Aorta (tissue), 5 donors: ENCODE measurements around the gene BACH2. TPM values are rescaled to one million over a fixed set of nuclear protein-coding genes. Genes with fewer than 3 reads are reported as not detected.

Source experiments
- ATAC-seq: fragments of 200-7000 bp; cut with Tn5 transposase; one replicate; pipeline ENCODE4 v1.9.1; 2022; ENCODE audit warnings: moderate library complexity; ENCODE audit not compliant: low FRiP score
- DNase-seq, 2 donors: peaks; one replicate each; pipeline ENCODE4 v3.0.0-alpha.2; 2020
- H3K27ac ChIP-seq, 2 donors: one replicate each; pipeline ENCODE4 v1.5.1; 2013; ENCODE audit warnings: low read length in 2 of 2, mild to moderate bottlenecking in 2 of 2, moderate library complexity in 2 of 2, control low read depth in 1 of 2, inconsistent platforms in 1 of 2, low read depth in 1 of 2
- H3K27me3 ChIP-seq, 2 donors: one replicate each; pipeline ENCODE4 v1.6.1; 2013; ENCODE audit warnings: control low read depth in 1 of 2, low read length in 1 of 2, mild to moderate bottlenecking in 1 of 2, moderate library complexity in 1 of 2; ENCODE audit not compliant: insufficient read depth in 2 of 2, control insufficient read depth in 1 of 2
- H3K36me3 ChIP-seq, 2 donors: one replicate each; pipeline ENCODE4 v1.6.1; 2013; ENCODE audit warnings: control low read depth in 1 of 2, low read length in 1 of 2, mild to moderate bottlenecking in 1 of 2; ENCODE audit not compliant: insufficient read depth in 2 of 2, control insufficient read depth in 1 of 2
- H3K4me1 ChIP-seq, 2 donors: one replicate each; pipeline ENCODE4 v1.6.1; 2013; ENCODE audit warnings: low read length in 2 of 2, control low read depth in 1 of 2, mild to moderate bottlenecking in 1 of 2, moderate library complexity in 1 of 2; ENCODE audit not compliant: insufficient read depth in 2 of 2, control insufficient read depth in 1 of 2
- H3K4me3 ChIP-seq, 2 donors: one replicate each; pipeline ENCODE4 v1.5.1; 2013; ENCODE audit warnings: low read length in 2 of 2, control low read depth in 1 of 2, mild to moderate bottlenecking in 1 of 2
- H3K9me3 ChIP-seq: one replicate; pipeline ENCODE4 v1.6.1; 2013; ENCODE audit warnings: mild to moderate bottlenecking, low read length; ENCODE audit not compliant: control insufficient read depth
- WGBS, 2 donors: extraction: QIAGEN DNeasy Blood & Tissue Kit; methylation state at CpG; one replicate each; pipeline ENCODE4 v1.1.7; 2013; 5-methylcytosine and 5-hydroxymethylcytosine counted together
- intact Hi-C, 2 donors: fragments of 100-400 bp; cut with DNase I; formaldehyde crosslinking; loops; one replicate each; pipeline versions ENCODE4 v1.14.2 to v1.15.0; 2022
- polyA plus RNA-seq, 2 donors: library from polyadenylated mRNA; stranded (reverse); fragments of 200-250 nt; gene quantifications; one replicate each; pipeline ENCODE4 v1.2.3, GENCODE V29; 2013
- total RNA-seq, 2 donors: library from RNA; stranded (reverse); fragmentation: NEBNext Ultra II Directional; extraction: Animal tissue kit (Norgen Biotek cat#: 25700); gene quantifications; one replicate each; pipeline ENCODE4 v1.2.1, GENCODE V29; 2021
- donor health status: healthy with polysubstance abuse.
- donor health status: Bipolar disorder and iron deficiency.
- donor health status: DM: no; HTN: no; CAD: no.
- donor health status: DM: no; HTN: no; CAD: no.
- donor health status: DM: yes; HTN: yes; CAD: no.

Gene BACH2
- total and polyA plus RNA-seq, 4 donors, result 0.36 to 22.2 (median 6.1) TPM

DNA sequence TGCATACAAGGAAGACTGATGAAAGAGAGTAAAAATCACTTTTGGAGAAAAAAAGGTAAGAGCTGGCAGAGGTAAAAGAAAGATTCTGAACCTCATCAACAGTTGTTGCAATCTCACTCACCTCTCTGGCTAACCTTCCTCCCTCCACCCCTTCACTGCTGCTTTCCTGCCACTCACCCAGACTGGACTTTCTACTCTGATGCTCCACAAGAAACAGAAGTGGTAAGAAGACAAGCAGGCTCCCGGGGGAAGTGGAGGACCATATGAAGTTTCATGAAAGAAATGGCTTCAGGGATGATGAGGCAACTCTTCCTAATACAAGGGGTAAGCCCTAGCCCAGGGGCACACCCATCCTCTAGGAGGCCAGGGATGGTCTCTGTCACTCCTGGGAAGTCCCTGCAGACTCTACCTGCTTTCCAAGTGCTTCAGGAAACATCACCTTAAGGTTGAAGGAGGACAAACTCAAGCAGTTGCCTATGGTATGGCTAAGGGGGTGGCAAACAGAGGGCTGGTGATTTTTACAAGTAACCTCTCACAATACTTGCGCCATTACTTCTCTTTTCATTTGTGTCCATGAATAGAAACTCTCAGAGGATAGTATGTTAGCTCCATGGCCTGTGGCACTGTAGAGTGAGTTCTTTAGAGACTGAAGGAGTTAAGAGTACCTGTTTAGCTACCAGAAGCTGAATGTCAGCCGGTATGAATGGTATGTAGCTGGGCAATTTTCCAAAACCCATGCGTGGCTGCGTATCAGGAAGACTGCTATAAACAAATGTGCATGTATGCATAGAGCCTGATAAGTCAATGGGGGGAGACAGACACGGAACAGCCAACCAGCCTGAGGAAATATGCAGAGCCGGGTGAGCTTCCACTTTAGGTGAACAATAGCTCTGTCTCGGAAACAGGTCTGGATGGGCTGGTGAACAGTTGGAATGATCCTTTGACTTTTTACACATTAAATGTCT is 112.0 kb downstream of the BACH2 start:
- no peak for DNase-seq
- H3K9me3 ChIP-seq, result no peaks in the 10 kb centered on the region
- H3K27ac ChIP-seq, result no peak overlapping the region
- WGBS, 2 donors, result 58 to 62% methylated on average over 8 of the region's 8 CpGs
- no peak for ATAC-seq
- H3K4me3 ChIP-seq, result no peak overlapping the region
- H3K4me1 ChIP-seq, result peaks cover 0 to 13% of the 10 kb centered on the region in 2 donors
- intact Hi-C loops, result no loop called here
- H3K27me3 ChIP-seq, result no peaks in the 10 kb centered on the region
- H3K36me3 ChIP-seq, result no peaks in the 10 kb centered on the region

DNA sequence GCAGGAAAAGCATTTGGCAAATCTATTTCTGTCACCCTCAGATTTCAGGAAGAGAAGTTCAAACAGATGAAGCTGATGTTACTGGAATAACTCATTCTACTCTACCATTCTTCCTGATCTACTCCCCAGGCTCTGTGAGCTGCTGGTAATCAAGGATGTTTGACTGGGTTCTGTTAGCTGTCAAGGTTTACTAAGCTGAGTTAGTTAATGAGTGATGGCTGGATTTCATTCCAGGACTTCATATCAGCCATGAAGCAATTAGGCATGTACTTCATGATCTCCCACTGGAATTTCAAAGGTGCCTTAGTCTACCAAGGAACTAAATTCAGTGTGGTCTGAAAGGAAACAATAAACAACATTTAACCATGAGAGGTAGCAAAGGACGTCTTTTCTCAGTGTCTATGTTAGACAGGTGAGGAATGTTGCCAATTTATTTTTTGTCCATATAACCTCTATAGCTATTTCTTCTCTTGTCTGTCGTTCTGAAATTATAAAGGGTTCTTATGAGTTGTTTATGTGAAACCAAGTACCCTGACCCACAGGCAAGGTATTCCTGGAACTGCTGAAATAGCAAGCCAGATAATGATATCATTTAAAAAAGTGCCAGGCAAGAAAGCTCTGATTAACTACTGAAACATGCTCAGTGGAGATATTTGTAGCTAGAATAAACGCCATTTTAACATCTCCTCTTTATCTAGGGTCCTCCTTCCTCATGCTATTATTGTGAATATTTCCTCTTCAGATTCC is 112.9 kb downstream of the BACH2 start:
- Histone ChIP-seq H3K36me3 (no peaks in the 10 kb centered on the region), H3K27me3 (no peaks in the 10 kb centered on the region), H3K27ac (no peak overlapping the region), H3K4me1 (peaks cover under 1 to 13% of the 10 kb centered on the region in 2 donors), H3K9me3 (no peaks in the 10 kb centered on the region), H3K4me3 (no peak overlapping the region)
- intact Hi-C loops, result no loop called here
- 20 to 24% methylated on average over 3 of the region's 3 CpGs for WGBS, 2 donors
- DNase-seq (no peak), ATAC-seq (no peak)

DNA sequence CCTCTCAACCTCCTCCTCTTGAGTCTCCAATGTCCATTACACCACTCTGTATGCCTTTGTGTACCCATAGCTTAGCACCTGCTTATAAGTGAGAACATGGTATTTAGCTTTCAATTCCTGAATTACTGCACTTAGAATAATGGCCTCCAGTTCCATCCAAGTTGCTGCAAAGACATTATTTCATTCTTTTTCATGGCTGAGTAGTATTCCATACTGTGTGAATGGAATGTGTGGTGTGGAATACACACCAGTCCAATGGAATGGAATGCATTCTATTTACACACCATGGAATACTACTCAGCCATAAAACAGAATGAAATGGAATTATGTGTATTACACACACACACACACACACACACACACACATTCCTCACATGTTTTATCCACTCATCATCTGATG is 116.1 kb downstream of the BACH2 start:
- ATAC-seq (no peak), DNase-seq (no peak)
- H3K4me1 ChIP-seq, result peaks cover 9 to 11% of the 10 kb centered on the region in 2 donors

DNA sequence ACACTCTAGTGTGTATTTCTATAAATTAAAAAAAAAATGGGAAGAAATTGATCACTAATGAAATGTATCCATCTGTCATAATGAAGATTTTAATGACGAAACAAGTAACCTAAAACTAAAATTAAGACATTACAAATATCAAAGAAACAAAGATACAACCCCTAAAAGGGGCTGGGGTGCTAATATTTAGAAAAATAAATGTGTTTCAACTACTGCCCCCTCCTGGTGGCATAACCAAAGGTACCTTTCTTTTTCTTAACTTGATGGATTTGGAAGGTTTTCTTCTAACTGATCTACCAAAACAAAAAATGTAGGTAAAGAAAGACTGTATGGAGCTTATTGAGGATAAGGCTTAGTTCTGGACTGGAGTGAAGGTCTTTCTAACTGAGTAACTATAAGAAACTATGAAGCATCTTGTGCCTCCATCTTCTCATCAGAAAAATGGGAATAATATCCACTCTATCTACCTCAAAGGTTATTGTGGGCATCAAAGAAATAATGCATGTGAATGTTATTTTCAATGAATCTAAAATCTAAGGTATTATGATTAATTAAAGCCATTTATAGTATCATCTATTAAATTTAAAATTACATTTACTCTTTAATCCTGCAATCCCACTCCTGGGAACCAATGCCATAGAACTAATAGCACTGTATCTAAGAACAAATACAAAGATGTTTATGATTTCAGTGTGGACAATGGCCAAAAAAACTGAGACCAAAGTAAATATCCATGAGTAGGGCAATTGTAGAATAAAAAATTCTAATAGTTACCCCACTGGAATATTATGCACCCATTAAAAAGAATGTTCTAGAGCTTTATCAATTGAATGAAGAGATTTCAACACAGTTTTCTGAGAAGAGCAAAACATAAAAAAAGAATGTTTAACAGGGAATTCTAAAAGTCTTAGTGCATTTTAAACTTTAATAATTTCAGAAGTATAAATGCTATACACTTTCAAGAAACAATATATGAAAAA is 117.2 kb downstream of the BACH2 start:
- H3K9me3 ChIP-seq, result no peaks in the 10 kb centered on the region
- no peak overlapping the region for H3K4me3 ChIP-seq
- no peak overlapping the region for H3K27ac ChIP-seq
- DNase-seq (no peak), ATAC-seq (no peak)
- 97 to 98% methylated on average over 1 of the region's 1 CpG for WGBS, 2 donors
- intact Hi-C loops, result loop anchor here (5.0 to 10.0 kb wide), 3 partner anchors 38 to 175 kb away; no protein-coding TSS in a partner anchor
- H3K27me3 ChIP-seq, result no peaks in the 10 kb centered on the region
- H3K36me3 ChIP-seq, result no peaks in the 10 kb centered on the region
- peaks cover 9% of the 10 kb centered on the region in 2 donors for H3K4me1 ChIP-seq

More for the DNA sequence above, 116.1 kb downstream of the BACH2 start:
- H3K27ac ChIP-seq, result no peak overlapping the region
- no peaks in the 10 kb centered on the region for H3K9me3 ChIP-seq
- intact Hi-C loops, result no loop called here
- no peaks in the 10 kb centered on the region for H3K36me3 ChIP-seq
- no peaks in the 10 kb centered on the region for H3K27me3 ChIP-seq
- H3K4me3 ChIP-seq, result no peak overlapping the region

DNA sequence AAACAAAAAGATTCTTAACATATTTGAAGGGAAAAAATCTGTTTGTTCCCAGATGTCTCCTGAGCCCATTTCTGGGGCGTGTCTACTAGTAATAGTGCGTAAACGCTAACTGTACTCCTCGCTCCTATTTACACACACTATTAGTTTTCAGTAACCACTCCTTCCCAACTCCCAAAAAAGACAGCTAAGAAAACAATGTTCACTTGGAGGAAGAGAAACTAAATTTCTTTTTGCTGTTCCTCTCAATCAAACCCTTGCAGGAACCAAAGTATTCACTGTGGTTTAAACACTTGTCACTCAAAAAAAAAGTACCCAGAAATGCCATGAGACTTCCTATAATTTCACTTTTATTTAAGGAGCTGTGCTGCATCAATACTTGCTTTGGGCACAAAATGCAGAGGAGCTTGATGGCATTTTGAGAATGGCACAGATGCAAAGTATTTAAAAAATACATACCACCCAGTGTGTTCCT is 118.2 kb downstream of the BACH2 start:
- H3K4me3 ChIP-seq, result peak overlapping the region in 1 of 2 donors; percentile 11

DNA sequence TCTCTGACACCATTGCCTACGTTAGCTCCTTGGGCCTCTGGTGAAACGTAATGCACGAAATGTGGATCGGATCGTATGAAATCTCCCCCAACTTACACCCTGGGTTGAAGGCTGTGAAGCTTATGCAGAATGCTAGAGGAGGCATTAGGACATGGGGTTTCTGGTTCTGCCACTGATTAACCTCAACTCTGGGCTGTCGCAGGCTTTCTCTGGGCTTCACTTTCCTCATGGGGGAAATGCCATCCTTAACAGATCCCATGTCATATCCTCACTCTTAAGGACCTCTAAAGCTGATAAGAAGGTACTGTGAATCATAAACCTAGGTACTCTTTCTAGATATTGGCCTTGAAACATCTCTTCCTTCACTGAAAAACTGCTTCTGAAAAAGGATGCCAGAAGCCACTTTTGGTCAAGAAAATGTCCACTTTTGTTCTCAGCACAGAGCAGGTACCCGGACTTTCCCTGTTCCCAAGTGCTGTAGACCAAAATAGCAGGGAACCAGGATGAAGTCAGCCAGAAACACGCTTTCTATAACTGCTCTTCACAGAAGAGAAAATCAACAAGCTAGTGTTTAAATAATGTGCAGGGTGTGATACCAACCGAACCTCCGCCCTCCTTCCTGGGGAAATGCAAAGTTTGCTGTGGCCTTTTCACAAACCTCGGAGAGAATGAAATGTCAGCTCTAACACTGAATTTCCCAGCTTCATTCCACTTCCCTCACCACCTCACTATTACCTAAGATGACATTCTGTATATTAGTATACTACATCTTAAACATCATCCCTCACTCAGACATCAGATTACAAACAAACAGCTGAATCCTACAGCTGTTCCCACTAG is 118.9 kb downstream of the BACH2 start:
- Histone ChIP-seq H3K27me3 (no peaks in the 10 kb centered on the region), H3K4me1 (peaks cover 5 to 9% of the 10 kb centered on the region in 2 donors), H3K36me3 (no peaks in the 10 kb centered on the region), H3K4me3 (peak overlapping the region in 1 of 2 donors; percentile 11), H3K9me3 (no peaks in the 10 kb centered on the region), H3K27ac (peak overlapping the region; percentile 49 to 80)
- ATAC-seq (peak; percentile 58), DNase-seq (no peak)
- intact Hi-C loops, result loop anchor here (5.0 to 10.0 kb wide), 3 partner anchors 40 to 173 kb away; no protein-coding TSS in a partner anchor
- 47% methylated on average over 11 of the region's 11 CpGs for WGBS, 2 donors

More for the DNA sequence above, 118.2 kb downstream of the BACH2 start:
- Histone ChIP-seq H3K27ac (peak overlapping the region; percentile 44 to 49), H3K27me3 (no peaks in the 10 kb centered on the region), H3K9me3 (no peaks in the 10 kb centered on the region), H3K36me3 (no peaks in the 10 kb centered on the region), H3K4me1 (peaks cover 8 to 9% of the 10 kb centered on the region in 2 donors)
- WGBS, 2 donors, result 2 to 6% methylated on average over 4 of the region's 4 CpGs
- no peak for DNase-seq
- no peak for ATAC-seq
- intact Hi-C loops, result loop anchor here (5.0 to 10.0 kb wide), 3 partner anchors 39 to 174 kb away; no protein-coding TSS in a partner anchor

DNA sequence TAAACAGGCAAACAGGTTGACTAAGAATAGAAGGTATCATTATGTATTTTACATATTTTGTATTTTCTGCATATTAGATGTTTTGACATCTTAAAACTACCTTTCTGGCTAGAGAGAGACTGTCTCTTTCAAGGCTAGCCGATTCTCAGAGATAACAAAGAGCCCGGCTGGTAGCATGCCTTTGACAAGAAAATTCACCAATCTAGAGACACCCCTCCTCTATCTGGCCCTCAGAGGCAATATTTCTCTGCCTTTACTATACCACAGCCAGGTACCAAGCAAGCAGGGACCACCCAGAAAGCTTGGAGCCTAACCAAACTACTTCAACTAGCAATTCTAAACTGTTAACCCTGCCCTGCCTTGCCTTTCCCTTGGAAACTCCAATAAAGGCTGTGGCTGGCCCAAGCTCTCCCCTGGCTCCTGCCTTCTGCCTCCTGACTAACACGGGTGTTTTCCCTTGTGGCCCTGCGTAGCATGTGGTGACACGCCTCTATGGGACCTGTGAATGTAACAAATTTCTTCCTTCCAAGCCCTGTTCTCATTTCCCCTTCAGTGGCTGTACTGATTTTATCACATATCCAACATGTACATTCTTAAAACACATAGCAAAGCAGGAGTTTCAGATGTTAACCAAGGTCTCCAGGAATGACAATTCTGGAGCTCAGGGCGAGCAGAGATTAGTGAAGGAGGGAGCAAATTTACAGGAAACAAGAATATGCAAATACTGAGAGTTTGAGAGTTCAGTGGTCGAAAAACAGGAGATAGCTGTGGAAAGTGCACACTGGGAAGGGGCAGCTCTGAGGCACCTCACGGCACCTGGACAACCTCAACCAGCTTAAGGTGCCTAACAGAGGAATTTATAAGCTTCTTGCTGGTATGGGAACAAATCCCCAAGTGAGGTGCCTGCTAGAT is 120.8 kb downstream of the BACH2 start:
- Histone ChIP-seq H3K36me3 (no peaks in the 10 kb centered on the region), H3K9me3 (no peaks in the 10 kb centered on the region), H3K27me3 (no peaks in the 10 kb centered on the region), H3K27ac (peak overlapping the region in 1 of 2 donors; percentile 76), H3K4me3 (no peak overlapping the region), H3K4me1 (peaks cover 5 to 9% of the 10 kb centered on the region in 2 donors)
- DNase-seq, result peak in 1 of 2 donors; percentile 52
- ATAC-seq, result peak; percentile 45
- intact Hi-C loops, result loop anchor here (5.0 to 10.0 kb wide), 3 partner anchors 41 to 171 kb away; no protein-coding TSS in a partner anchor
- 32 to 38% methylated on average over 8 of the region's 8 CpGs for WGBS, 2 donors
